ENCODE measurements around the gene SPA17. TPM values are rescaled to one million over a fixed set of nuclear protein-coding genes. Genes with fewer than 3 reads are reported as not detected.

Gene SPA17
- polyA plus RNA-seq, 12 donors, result 2.0 to 6.4 (median 3.7) TPM; not detected in 2

DNA sequence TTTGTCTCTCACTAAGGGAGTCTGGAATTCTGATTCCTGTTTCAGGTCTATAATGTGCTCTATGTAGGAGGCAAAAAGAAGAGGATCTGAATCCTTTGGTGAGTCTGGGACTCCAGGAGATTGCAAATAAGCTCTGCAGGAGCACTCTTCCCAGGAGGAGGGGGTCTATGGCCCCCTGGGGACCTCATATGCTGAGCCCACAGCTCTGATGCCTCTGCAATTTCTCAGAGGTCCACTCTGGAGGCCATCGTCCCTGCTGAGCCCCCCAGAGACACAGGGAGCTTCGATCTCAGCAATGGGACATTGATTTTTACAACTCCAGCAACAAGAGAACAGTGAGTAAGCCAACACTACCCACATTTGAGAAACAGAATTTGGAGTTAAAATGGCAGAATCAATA lies 45.8 kb downstream of the SPA17 start:
- no peak for DNase-seq

DNA sequence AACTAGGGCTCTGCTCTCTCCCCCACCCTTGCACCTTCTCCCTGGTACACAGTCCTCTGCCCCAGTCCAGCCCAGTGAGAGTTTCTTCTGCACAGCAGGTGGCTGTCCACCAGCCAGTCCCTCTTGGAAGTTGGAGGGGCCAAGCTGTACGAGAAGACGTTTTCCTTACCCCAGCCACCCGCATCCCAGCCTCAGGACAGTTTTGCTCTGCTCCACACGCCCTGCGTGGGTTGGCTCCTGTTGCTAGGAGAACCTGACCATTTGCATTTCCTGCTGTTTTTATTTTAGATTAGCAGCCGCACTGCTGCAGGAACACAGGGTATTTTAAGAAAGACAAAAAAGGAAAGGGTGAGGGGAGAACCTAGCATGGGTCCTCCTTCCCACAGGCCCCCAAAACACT lies 48.5 kb downstream of the SPA17 start:
- DNase-seq, result no peak

- DNase-seq, result no peak
Measured at GRCh38 chr11:124724979-124725718, 51.4 kb downstream of the SPA17 start.

DNA sequence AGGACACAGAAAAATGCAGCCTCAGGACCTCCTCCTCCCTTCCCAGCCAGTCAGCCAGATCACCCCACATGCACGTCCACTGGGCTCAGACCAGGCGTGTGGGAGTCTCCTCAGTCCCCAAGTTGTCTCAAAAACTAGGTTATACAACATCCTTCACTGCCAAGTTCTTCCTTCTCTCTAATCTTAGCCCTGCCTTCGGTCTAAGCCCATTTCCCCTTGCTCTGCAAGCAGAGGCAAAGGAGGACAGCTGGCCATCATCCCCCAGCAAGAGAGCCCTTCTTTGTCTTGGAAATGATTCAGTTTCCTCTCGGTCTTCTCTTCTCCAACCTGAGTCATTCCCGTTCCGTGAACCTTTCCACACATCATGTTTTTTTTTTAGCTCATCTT lies 52.0 kb downstream of the SPA17 start:
- DNase-seq, result no peak

GRCh38 chr11:124727474-124727873 lies 53.8 kb downstream of the SPA17 start:
- no peak for DNase-seq

GRCh38 chr11:124728134-124728533 lies 54.4 kb downstream of the SPA17 start:
- DNase-seq, result no peak

DNA sequence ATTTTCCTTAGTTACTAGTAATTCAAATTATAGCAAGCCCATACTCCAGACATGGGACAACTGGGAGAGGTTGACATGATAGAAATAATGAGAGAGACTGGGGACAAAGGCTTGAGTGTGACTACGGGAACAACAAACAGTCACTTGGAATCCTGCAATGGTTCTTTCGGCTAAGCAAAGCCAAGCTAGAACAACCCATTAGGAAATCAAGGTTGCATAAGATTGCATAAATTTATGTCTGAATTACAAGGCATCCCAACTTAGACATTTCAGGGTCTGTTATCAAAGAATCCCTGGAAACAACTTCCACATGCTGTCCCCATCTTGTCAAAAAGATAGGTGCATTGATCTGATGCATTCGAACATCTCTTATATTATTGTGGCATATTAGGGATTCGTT lies 55.9 kb downstream of the SPA17 start:
- DNase-seq, result no peak

GRCh38 chr11:124732230-124732629 lies 58.5 kb downstream of the SPA17 start:
- DNase-seq, result no peak

GRCh38 chr11:124736736-124737135 lies 63.0 kb downstream of the SPA17 start:
- DNase-seq, result no peak

DNA sequence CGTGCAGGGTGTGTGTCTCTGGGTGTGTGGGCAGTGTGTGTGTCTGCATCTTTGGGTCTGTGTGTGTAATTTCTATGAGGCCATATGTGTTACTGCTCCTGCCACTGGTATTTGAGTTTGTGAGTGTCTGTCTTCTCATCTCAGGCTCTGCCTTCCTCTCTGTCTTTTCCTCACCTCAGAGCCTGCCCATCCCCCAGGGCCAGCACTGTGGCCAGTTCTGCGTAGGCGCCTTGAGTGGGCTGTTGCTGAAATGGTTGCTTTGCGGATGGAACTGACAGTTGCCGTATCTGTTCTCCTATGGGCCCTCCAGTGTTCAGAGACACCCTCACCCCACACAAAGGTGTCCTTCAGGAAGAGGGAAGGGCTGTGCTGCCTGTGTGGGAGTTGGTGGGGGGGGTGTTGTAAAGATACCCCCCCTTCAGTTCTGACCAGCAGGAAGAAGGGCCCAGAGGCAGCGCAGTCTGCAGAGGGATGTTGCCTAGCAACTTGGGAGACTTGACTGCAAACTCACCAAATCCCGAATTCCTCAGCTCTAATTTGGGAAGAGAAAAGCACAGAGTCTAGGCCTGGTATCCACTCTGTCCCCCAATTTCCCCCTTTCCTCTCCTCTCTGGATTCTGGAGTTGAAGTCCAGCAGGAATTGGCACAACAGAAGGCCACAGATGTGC lies 64.1 kb downstream of the SPA17 start:
- DNase-seq, result no peak

- no peak for DNase-seq
Measured at GRCh38 chr11:124738713-124739478, 65.2 kb downstream of the SPA17 start.

GRCh38 chr11:124739479-124740276 lies 66.0 kb downstream of the SPA17 start, which contains the start of gene NRGN:
NRGN (plus strand) TSS chr11:124739942; CDS start chr11:124740085, 143 bp downstream.
- peak; percentile 93 for DNase-seq

- DNase-seq, result no peak
Measured at GRCh38 chr11:124740277-124740882, 66.7 kb downstream of the SPA17 start.

DNA sequence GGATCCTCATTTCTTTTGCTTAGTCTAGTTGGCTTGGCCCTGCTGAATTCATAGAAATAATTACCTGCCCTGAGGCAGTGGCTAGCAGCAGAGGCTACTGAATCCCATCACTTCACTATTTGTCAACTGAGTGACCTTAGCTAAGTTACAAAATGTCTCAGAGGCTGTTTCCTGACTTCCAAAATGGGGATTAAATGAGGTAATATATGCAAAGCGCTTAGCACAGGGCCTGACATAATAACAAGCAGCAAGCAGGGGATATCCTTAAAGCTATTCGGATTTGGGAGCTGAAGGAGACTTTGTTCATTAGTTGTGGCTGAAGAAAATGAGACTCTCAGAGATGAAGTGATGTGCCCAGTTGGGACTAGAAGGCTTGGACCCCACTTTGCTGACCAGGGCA lies 68.9 kb downstream of the SPA17 start:
- no peak for DNase-seq

- DNase-seq, result no peak
Measured at GRCh38 chr11:124743050-124743449, 69.3 kb downstream of the SPA17 start.

- no peak for DNase-seq
Measured at GRCh38 chr11:124745270-124745834, 71.6 kb downstream of the SPA17 start.

DNA sequence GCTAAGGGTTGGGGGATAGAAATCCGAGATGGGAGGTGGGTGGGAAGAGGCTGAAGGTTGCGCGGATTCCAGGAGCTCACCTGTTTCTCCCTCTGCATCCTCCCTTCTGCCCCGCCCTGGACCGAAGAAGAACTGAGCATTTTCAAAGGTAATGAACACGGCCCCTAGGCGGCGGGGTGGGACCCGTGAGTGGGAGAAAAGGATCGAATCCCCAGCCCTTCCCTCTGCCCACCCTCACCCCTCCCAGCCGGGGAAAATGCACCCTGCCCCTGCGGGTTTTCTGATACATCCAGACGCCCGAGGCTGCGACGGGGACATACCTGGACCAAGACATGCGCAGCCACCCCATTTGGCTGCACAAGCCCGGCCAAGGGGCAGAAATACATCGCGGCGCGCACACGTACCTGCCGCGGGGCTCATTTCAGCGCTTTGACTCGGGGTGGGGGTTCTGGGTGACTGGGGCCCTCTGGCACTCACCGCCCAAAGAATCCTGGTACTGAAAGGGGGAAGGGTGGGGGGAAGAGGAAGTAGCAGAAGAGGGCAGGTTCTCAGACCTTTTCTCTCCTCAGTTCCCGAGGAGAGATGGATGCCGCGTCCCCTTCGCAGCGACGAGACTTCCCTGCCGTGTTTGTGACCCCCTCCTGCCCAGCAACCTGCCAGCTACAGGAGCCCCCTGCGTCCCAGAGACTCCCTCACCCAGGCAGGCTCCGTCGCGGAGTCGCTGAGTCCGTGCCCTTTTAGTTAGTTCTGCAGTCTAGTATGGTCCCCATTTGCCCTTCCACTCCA lies 72.3 kb downstream of the SPA17 start:
- DNase-seq, result no peak

DNA sequence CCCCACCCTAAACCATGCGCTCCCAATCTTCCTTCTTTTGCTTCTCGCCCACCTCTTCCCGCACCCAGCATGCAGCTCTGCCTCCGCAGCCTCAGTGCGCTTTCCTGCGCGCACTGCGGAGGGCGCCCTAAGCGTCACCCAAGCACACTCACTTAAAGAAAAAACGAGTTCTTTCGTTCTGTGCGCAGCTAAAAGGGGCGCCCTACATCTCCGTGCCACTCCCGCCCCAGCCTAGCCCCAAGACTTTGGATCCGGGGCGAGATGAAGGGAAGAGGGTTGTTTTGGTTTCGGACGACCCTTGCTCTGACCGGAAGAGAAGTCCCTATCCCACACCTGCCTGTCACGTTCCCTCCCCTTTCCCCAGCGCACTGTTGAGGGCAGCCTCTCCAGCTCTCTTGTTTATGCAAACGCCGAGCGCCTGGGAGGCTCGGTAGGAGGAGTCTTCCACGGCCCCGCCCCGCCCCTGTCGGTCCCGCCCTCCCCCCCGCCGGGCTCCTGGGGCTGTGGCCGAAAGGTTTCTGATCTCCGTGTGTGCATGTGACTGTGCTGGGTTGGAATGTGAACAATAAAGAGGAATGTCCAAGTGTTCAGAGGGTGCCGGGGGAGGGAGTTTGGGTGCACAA lies 73.0 kb downstream of the SPA17 start:
- no peak for DNase-seq
